ENCODE results near the gene RASD1.
"Not testable (repeated sequence)": the region's sequence is repeated elsewhere in the genome, so short reads cannot be mapped to it uniquely, and the experiment has no call there.

The RASD1 gene

GRCh38 chr17:17466511-17466910 lies 29.7 kb downstream of the RASD1 start:
- Histone ChIP-seq H3K9ac (ENCODE audit: low read length) (no peak overlapping the region), H3K4me2 (ENCODE audit: low read length) (no peak overlapping the region), H4K91ac (ENCODE audit: low read depth, low read length) (no peak overlapping the region), H3K4me3 (ENCODE audit: low read depth, low read length) (no peak overlapping the region), H2BK12ac (ENCODE audit: low read length) (no peak overlapping the region), H3K18ac (ENCODE audit: low read length) (no peak overlapping the region), H4K8ac (ENCODE audit: low read depth, low read length) (no peak overlapping the region), H3K9me3 (ENCODE audit: insufficient read depth, low read depth, low read length) (peaks cover 2% of the 10 kb centered on the region), H3K27ac (ENCODE audit: low read depth, low read length) (no peak overlapping the region), H2AK5ac (ENCODE audit: low read length) (no peak overlapping the region), H3K4ac (ENCODE audit: low read depth, low read length) (no peak overlapping the region), H3K36me3 (ENCODE audit: control insufficient read depth in 1 of 2, insufficient read depth in 2 of 2, low read length in 2 of 2) (no peaks in the 10 kb centered on the region), H3K14ac (ENCODE audit: low read length) (no peak overlapping the region), H3K79me1 (ENCODE audit: low read length) (no peaks in the 10 kb centered on the region), H4K12ac (ENCODE audit: low read depth, low read length) (no peak overlapping the region), H3K4me1 (ENCODE audit: control insufficient read depth in 1 of 2, insufficient read depth in 2 of 2, low read length in 2 of 2) (no peaks in the 10 kb centered on the region), H3K23ac (ENCODE audit: low read length) (no peak overlapping the region), H2AFZ (ENCODE audit: insufficient read depth, low read length, poor library complexity) (no peak overlapping the region), H2BK5ac (ENCODE audit: low read depth, low read length, poor library complexity) (no peak overlapping the region), H3K27me3 (ENCODE audit: insufficient read depth, low read length) (no peaks in the 10 kb centered on the region), H3K79me2 (ENCODE audit: control insufficient read depth, insufficient read depth, low read length, poor library complexity) (no peaks in the 10 kb centered on the region), H2BK120ac (ENCODE audit: insufficient read depth, low read length, poor library complexity) (no peak overlapping the region)
- WGBS (ENCODE audit: extremely low coverage, insufficient coverage, insufficient read length): no CpG with 5 or more reads among the region's 5 CpGs
- no peak for DNase-seq

GRCh38 chr17:17465878-17466277 lies 30.3 kb downstream of the RASD1 start:
- H3K18ac ChIP-seq (ENCODE audit: low read length); H4K91ac ChIP-seq (ENCODE audit: low read depth, low read length); H3K23ac ChIP-seq (ENCODE audit: low read length); H3K9ac ChIP-seq (ENCODE audit: low read length); H3K27me3 ChIP-seq (ENCODE audit: insufficient read depth, low read length); DNase-seq; H4K12ac ChIP-seq (ENCODE audit: low read depth, low read length); H3K79me2 ChIP-seq (ENCODE audit: control insufficient read depth, insufficient read depth, low read length, poor library complexity); H3K9me3 ChIP-seq (ENCODE audit: insufficient read depth, low read depth, low read length); H2BK120ac ChIP-seq (ENCODE audit: insufficient read depth, low read length, poor library complexity); H3K4me3 ChIP-seq (ENCODE audit: low read depth, low read length); H3K14ac ChIP-seq (ENCODE audit: low read length); H3K36me3 ChIP-seq (ENCODE audit: control insufficient read depth in 1 of 2, insufficient read depth in 2 of 2, low read length in 2 of 2); H3K4me1 ChIP-seq (ENCODE audit: control insufficient read depth in 1 of 2, insufficient read depth in 2 of 2, low read length in 2 of 2); H4K8ac ChIP-seq (ENCODE audit: low read depth, low read length); H3K27ac ChIP-seq (ENCODE audit: low read depth, low read length); H3K79me1 ChIP-seq (ENCODE audit: low read length); H2AK5ac ChIP-seq (ENCODE audit: low read length); H3K4ac ChIP-seq (ENCODE audit: low read depth, low read length); H2BK12ac ChIP-seq (ENCODE audit: low read length); H3K4me2 ChIP-seq (ENCODE audit: low read length); H2BK5ac ChIP-seq (ENCODE audit: low read depth, low read length, poor library complexity); H2AFZ ChIP-seq (ENCODE audit: insufficient read depth, low read length, poor library complexity): not testable (repeated sequence)
- WGBS (ENCODE audit: extremely low coverage, insufficient coverage, insufficient read length): no CpG with 5 or more reads among the region's 1 CpG

DNA sequence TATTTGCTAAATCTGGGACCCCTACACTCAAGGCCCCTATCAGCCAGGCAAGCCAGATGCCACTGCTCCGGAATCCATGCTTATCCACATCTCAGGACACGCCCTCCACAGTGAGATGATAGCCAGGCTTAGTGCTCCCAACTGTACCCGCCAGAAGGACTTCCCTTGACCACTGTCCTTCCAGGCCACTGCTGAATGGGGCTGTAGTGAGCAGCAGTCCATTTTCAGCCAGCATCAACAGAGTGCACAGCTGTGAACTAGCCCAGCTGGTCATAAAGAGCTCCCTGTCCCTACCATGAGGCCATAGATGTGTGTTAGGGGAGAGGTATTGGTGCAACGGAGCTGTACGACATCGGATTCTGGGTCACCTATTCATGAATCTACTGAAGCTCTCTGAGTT lies 32.4 kb downstream of the RASD1 start:
- Histone ChIP-seq H2AK5ac (ENCODE audit: low read length) (no peak overlapping the region), H3K4ac (ENCODE audit: low read depth, low read length) (no peak overlapping the region), H3K4me2 (ENCODE audit: low read length) (no peak overlapping the region), H2BK12ac (ENCODE audit: low read length) (no peak overlapping the region), H4K8ac (ENCODE audit: low read depth, low read length) (no peak overlapping the region), H3K27me3 (ENCODE audit: insufficient read depth, low read length) (no peaks in the 10 kb centered on the region), H3K79me1 (ENCODE audit: low read length) (no peaks in the 10 kb centered on the region), H3K14ac (ENCODE audit: low read length) (no peak overlapping the region), H2BK120ac (ENCODE audit: insufficient read depth, low read length, poor library complexity) (no peak overlapping the region), H3K79me2 (ENCODE audit: control insufficient read depth, insufficient read depth, low read length, poor library complexity) (no peaks in the 10 kb centered on the region), H3K4me1 (ENCODE audit: control insufficient read depth in 1 of 2, insufficient read depth in 2 of 2, low read length in 2 of 2) (no peaks in the 10 kb centered on the region), H3K27ac (ENCODE audit: low read depth, low read length) (no peak overlapping the region), H2AFZ (ENCODE audit: insufficient read depth, low read length, poor library complexity) (no peak overlapping the region), H4K91ac (ENCODE audit: low read depth, low read length) (no peak overlapping the region), H3K18ac (ENCODE audit: low read length) (no peak overlapping the region), H3K4me3 (ENCODE audit: low read depth, low read length) (no peak overlapping the region), H3K23ac (ENCODE audit: low read length) (no peak overlapping the region), H3K9ac (ENCODE audit: low read length) (no peak overlapping the region), H3K9me3 (ENCODE audit: insufficient read depth, low read depth, low read length) (peaks cover 5% of the 10 kb centered on the region), H3K36me3 (ENCODE audit: control insufficient read depth in 1 of 2, insufficient read depth in 2 of 2, low read length in 2 of 2) (no peaks in the 10 kb centered on the region), H4K12ac (ENCODE audit: low read depth, low read length) (no peak overlapping the region), H2BK5ac (ENCODE audit: low read depth, low read length, poor library complexity) (no peak overlapping the region)
- no peak for DNase-seq
- no CpG with 5 or more reads among the region's 6 CpGs for WGBS (ENCODE audit: extremely low coverage, insufficient coverage, insufficient read length)

DNA sequence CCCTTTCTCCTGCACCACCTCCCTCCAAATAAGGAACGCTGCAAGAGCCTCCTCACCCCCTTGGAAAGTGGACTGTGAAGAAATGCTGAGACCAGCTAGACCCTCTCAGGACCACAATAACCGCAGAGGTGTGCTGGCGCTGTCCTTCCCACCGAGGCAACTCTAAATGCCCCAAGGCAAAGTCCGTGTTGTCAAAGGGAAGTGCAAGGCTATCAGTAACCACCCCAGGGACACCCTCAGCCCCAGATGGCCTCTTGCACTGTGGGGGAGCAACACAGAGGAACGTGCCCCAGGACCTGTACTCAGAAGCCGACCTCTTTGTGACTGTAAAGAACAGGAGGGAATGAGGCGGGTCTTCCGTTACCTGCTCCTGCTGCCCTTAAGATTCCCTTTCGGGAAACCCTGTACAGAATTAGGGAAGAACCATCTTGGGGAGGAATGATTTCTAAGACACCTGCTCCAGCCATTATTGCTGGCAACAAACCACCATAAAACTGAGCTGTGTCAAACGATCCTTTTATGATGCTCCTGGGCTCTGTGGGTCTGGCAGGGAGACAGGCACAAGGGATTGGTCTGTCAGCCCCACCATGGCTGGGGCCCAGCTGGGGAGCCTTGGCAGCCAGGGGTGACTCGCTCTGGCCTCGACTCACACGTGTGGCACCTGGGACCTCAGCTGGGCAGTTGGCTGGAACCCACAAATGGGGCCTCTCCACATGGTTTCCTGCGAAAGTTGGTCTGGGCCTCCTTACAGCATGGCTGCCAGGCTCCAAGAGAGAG lies 34.0 kb downstream of the RASD1 start:
- no peak overlapping the region for H3K4ac ChIP-seq (ENCODE audit: low read depth, low read length)
- H3K79me2 ChIP-seq (ENCODE audit: control insufficient read depth, insufficient read depth, low read length, poor library complexity): no peaks in the 10 kb centered on the region
- peaks cover 5% of the 10 kb centered on the region for H3K9me3 ChIP-seq (ENCODE audit: insufficient read depth, low read depth, low read length)
- no peak overlapping the region for H3K23ac ChIP-seq (ENCODE audit: low read length)
- no peak overlapping the region for H3K14ac ChIP-seq (ENCODE audit: low read length)
- no peak overlapping the region for H3K9ac ChIP-seq (ENCODE audit: low read length)
- no peak overlapping the region for H3K27ac ChIP-seq (ENCODE audit: low read depth, low read length)
- H3K79me1 ChIP-seq (ENCODE audit: low read length): no peaks in the 10 kb centered on the region
- H3K4me2 ChIP-seq (ENCODE audit: low read length): no peak overlapping the region
- no peak overlapping the region for H2AFZ ChIP-seq (ENCODE audit: insufficient read depth, low read length, poor library complexity)
- no peak overlapping the region for H4K12ac ChIP-seq (ENCODE audit: low read depth, low read length)
- H3K18ac ChIP-seq (ENCODE audit: low read length): no peak overlapping the region
- no CpG with 5 or more reads among the region's 15 CpGs for whole genome bisulfite sequencing (ENCODE audit: extremely low coverage, insufficient coverage, insufficient read length)
- no peaks in the 10 kb centered on the region for H3K36me3 ChIP-seq (ENCODE audit: control insufficient read depth in 1 of 2, insufficient read depth in 2 of 2, low read length in 2 of 2)
- H2BK5ac ChIP-seq (ENCODE audit: low read depth, low read length, poor library complexity): no peak overlapping the region
- H3K27me3 ChIP-seq (ENCODE audit: insufficient read depth, low read length): no peaks in the 10 kb centered on the region
- no peak overlapping the region for H4K8ac ChIP-seq (ENCODE audit: low read depth, low read length)
- H2BK120ac ChIP-seq (ENCODE audit: insufficient read depth, low read length, poor library complexity): no peak overlapping the region
- H4K91ac ChIP-seq (ENCODE audit: low read depth, low read length): no peak overlapping the region
- no peak overlapping the region for H3K4me3 ChIP-seq (ENCODE audit: low read depth, low read length)
- H2BK12ac ChIP-seq (ENCODE audit: low read length): no peak overlapping the region
- no peaks in the 10 kb centered on the region for H3K4me1 ChIP-seq (ENCODE audit: control insufficient read depth in 1 of 2, insufficient read depth in 2 of 2, low read length in 2 of 2)
- DNase-seq: no peak
- no peak overlapping the region for H2AK5ac ChIP-seq (ENCODE audit: low read length)

All from trophoblast cell (in vitro differentiated cells and primary cell).